SK-N-SH (cell line): Measurements from ENCODE around the gene TCF25. TPM values are rescaled to one million over a fixed set of nuclear protein-coding genes. Genes with fewer than 3 reads are reported as not detected.

Experiments
- CTCF ChIA-PET: fragments of 300-600, 350-600 bp; formaldehyde crosslinking; extraction: SDS; loops from one replicate; lab custom pipeline; 2021; lab: Yijun Ruan, JAX
- POLR2A ChIA-PET: fragments of 350-600 bp; sonication (Branson Sonifier 250); formaldehyde crosslinking; extraction: SDS; loops from one replicate; lab custom pipeline; 2020; ENCODE audit warnings: antibody characterized with exemption, inconsistent platforms; lab: Yijun Ruan, JAX
- DNase-seq: peaks from one replicate; pipeline ENCODE4 v3.0.0; 2012
- H2AFZ ChIP-seq: fragments of 200-600 bp; sonication (generic); 2 replicates; pipeline ENCODE4 v1.8.1; 2016; ENCODE audit warnings: antibody characterized with exemption, mild to moderate bottlenecking, low read depth
- H3F3A ChIP-seq: fragments of 200-600 bp; sonication (generic); replicated peaks from 2 replicates; pipeline ENCODE3; 2016; ENCODE audit warnings: antibody characterized with exemption, mild to moderate bottlenecking; ENCODE audit not compliant: insufficient read depth
- H3K27ac ChIP-seq, 2 experiments: fragments of 200-500 bp in 1 of 2; fragments of 200-600 bp in 1 of 2; sonication (Bioruptor generic) in 1 of 2; sonication (generic), shearing (Covaris generic) in 1 of 2; 2 replicates each; pipeline versions ENCODE4 v1.5.1 to v1.6.1; 2014 to 2016; ENCODE audit warnings: low read depth in 2 of 2, inconsistent platforms in 1 of 2, low read length in 1 of 2, mild to moderate bottlenecking in 1 of 2, mixed read lengths in 1 of 2
- H3K27me3 ChIP-seq: fragments of 200-600 bp; sonication (generic), shearing (Covaris generic); 2 replicates; pipeline ENCODE4 v1.6.1; 2016; ENCODE audit warnings: mixed run types; ENCODE audit not compliant: insufficient read depth
- H3K36me3 ChIP-seq, 2 experiments: fragments of 200-500 bp in 1 of 2; fragments of 200-600 bp in 1 of 2; sonication (Bioruptor generic) in 1 of 2; sonication (generic) in 1 of 2; replicated peaks in 1 of 2; 2 replicates each; pipeline versions ENCODE3 to v1.5.1; 2014 to 2016; ENCODE audit warnings: low read length in 1 of 2, mild to moderate bottlenecking in 1 of 2; ENCODE audit not compliant: insufficient read depth in 2 of 2, control insufficient read depth in 1 of 2
- H3K4me1 ChIP-seq, 2 experiments: fragments of 200-500 bp in 1 of 2; fragments of 200-600 bp in 1 of 2; sonication (Bioruptor generic) in 1 of 2; sonication (generic), shearing (Covaris generic) in 1 of 2; 2 replicates each; pipeline versions ENCODE4 v1.5.1 to v1.6.1; 2014 to 2016; ENCODE audit warnings: low read depth in 1 of 2, low read length in 1 of 2, mixed run types in 1 of 2; ENCODE audit not compliant: insufficient read depth in 2 of 2, control insufficient read depth in 1 of 2
- H3K4me2 ChIP-seq: fragments of 200-600 bp; sonication (generic), shearing (Covaris generic); 2 replicates; pipeline ENCODE4 v1.6.1; 2017; ENCODE audit warnings: mixed run types
- H3K4me3 ChIP-seq, 2 experiments: fragments of 200-500 bp in 1 of 2; fragments of 200-600 bp in 1 of 2; sonication (Bioruptor generic) in 1 of 2; sonication (generic), shearing (Covaris generic) in 1 of 2; 2 replicates each; pipeline versions ENCODE4 v1.5.1 to v1.8.1; 2014 to 2016; ENCODE audit warnings: low read depth in 2 of 2, inconsistent platforms in 1 of 2, low read length in 1 of 2, mild to moderate bottlenecking in 1 of 2, mixed read lengths in 1 of 2, moderate library complexity in 1 of 2
- H3K79me2 ChIP-seq: fragments of 200-600 bp; sonication (generic); 2 replicates; pipeline ENCODE4 v1.8.1; 2017; ENCODE audit warnings: mild to moderate bottlenecking; ENCODE audit not compliant: insufficient read depth
- H3K9ac ChIP-seq: fragments of 200-600 bp; sonication (generic); 2 replicates; pipeline ENCODE4 v1.6.1; 2017; ENCODE audit warnings: mixed run types
- H3K9me2 ChIP-seq: fragments of 200-600 bp; sonication (generic); 2 replicates; pipeline ENCODE4 v1.6.1; 2017; ENCODE audit warnings: mixed run types
- H3K9me3 ChIP-seq: fragments of 200-600 bp; sonication (generic); 2 replicates; pipeline ENCODE4 v1.6.1; 2017; ENCODE audit warnings: mixed run types, mild to moderate bottlenecking, moderate library complexity
- H4K20me1 ChIP-seq: fragments of 200-600 bp; sonication (generic); 2 replicates; pipeline ENCODE4 v1.6.1; 2017; ENCODE audit warnings: mild to moderate bottlenecking, mixed run types; ENCODE audit not compliant: insufficient read depth
- CHD2 ChIP-seq: fragments of 150-350 bp; IDR thresholded peaks from 2 replicates; pipeline ENCODE4 v1.6.1; 2018; ENCODE audit warnings: low read length; ENCODE audit not compliant: partially characterized antibody
- CTCF ChIP-seq: fragments of 200-600 bp; sonication (generic); IDR thresholded peaks from 2 replicates; pipeline ENCODE4 v1.6.1; 2017; ENCODE audit warnings: antibody characterized with exemption, mild to moderate bottlenecking, moderate library complexity
- ELF1 ChIP-seq: IDR thresholded peaks from 2 replicates; pipeline ENCODE4 v1.4.0; 2012
- EP300 ChIP-seq, 2 experiments: IDR thresholded peaks; 2 replicates each; pipeline versions ENCODE4 v1.4.0 to v1.6.1; 2012; ENCODE audit warnings: borderline replicate concordance in 1 of 2, low read depth in 1 of 2, low read length in 1 of 2
- EZH2phosphoT487 ChIP-seq: fragments of 200-600 bp; sonication (generic); IDR thresholded peaks from 2 replicates; pipeline ENCODE4 v1.6.1; 2017; ENCODE audit warnings: low read depth, mixed run types, mild to moderate bottlenecking, antibody characterized with exemption, moderate library complexity, borderline replicate concordance
- FOXJ3 ChIP-seq: sonication (generic); formaldehyde crosslinking; IDR thresholded peaks from 2 replicates; pipeline ENCODE4 v1.5.1; 2020; ENCODE audit warnings: mild to moderate bottlenecking, missing genetic modification reagents
- FOXM1 ChIP-seq: IDR thresholded peaks from 2 replicates; pipeline ENCODE4 v1.4.0; 2012; ENCODE audit warnings: low read depth, mild to moderate bottlenecking
- GABPA ChIP-seq: IDR thresholded peaks from 2 replicates; pipeline ENCODE4 v1.4.0; 2012; ENCODE audit warnings: low read depth, mild to moderate bottlenecking
- GATA2 ChIP-seq: sonication (generic); formaldehyde crosslinking; IDR thresholded peaks from 2 replicates; pipeline ENCODE4 v1.5.0; 2020; ENCODE audit warnings: mild to moderate bottlenecking, missing genetic modification reagents
- IRF3 ChIP-seq: fragments of 150-350 bp; IDR thresholded peaks from 2 replicates; pipeline ENCODE4 v1.6.1; 2016; ENCODE audit warnings: mild to moderate bottlenecking, low read depth, low read length
- JUND ChIP-seq: IDR thresholded peaks from 2 replicates; pipeline ENCODE4 v1.4.0; 2012
- MAX ChIP-seq: IDR thresholded peaks from 2 replicates; pipeline ENCODE4 v1.4.0; 2012; ENCODE audit warnings: low read depth
- MEF2A ChIP-seq: IDR thresholded peaks from 2 replicates; pipeline ENCODE4 v1.4.0; 2012; ENCODE audit warnings: low read depth, borderline replicate concordance
- NRF1 ChIP-seq: IDR thresholded peaks from 2 replicates; pipeline ENCODE4 v1.6.1; 2012; ENCODE audit warnings: low read depth, mild to moderate bottlenecking, low read length
- PBX3 ChIP-seq: IDR thresholded peaks from 2 replicates; pipeline ENCODE4; 2012
- POLR2AphosphoS5 ChIP-seq: IDR thresholded peaks from 2 replicates; pipeline ENCODE4 v1.6.1; 2012; ENCODE audit warnings: low read depth, low read length
- RAD21 ChIP-seq: IDR thresholded peaks from 2 replicates; pipeline ENCODE4 v1.6.1; 2012; ENCODE audit warnings: mild to moderate bottlenecking, low read length
- RCOR1 ChIP-seq: fragments of 150-350 bp; IDR thresholded peaks from 2 replicates; pipeline ENCODE4 v1.6.1; 2017; ENCODE audit warnings: antibody characterized with exemption, low read length
- REST ChIP-seq: IDR thresholded peaks from 2 replicates; pipeline ENCODE4 v1.6.1; 2012; ENCODE audit warnings: mild to moderate bottlenecking, low read depth, low read length, moderate library complexity
- RFX5 ChIP-seq: IDR thresholded peaks from 2 replicates; pipeline ENCODE4 v1.6.1; 2012; ENCODE audit warnings: mild to moderate bottlenecking, improper control_type of control experiment, low read length
- RXRA ChIP-seq: IDR thresholded peaks from 2 replicates; pipeline ENCODE4 v1.4.0; 2012; ENCODE audit warnings: low read depth, mild to moderate bottlenecking, borderline replicate concordance
- SIN3A ChIP-seq: IDR thresholded peaks from 2 replicates; pipeline ENCODE4 v1.6.1; 2012; ENCODE audit warnings: low read depth, mild to moderate bottlenecking, low read length, moderate library complexity, borderline replicate concordance
- TAF1 ChIP-seq: IDR thresholded peaks from 2 replicates; pipeline ENCODE4 v1.6.1; 2012; ENCODE audit warnings: low read depth, mild to moderate bottlenecking, low read length, moderate library complexity, borderline replicate concordance
- TCF12 ChIP-seq: IDR thresholded peaks from 2 replicates; pipeline ENCODE4 v1.4.0; 2012
- TEAD4 ChIP-seq: IDR thresholded peaks from 2 replicates; pipeline ENCODE4 v1.4.0; 2012; ENCODE audit warnings: mild to moderate bottlenecking, borderline replicate concordance; ENCODE audit not compliant: insufficient read depth
- USF2 ChIP-seq: fragments of 150-350 bp; IDR thresholded peaks from 2 replicates; pipeline ENCODE4 v1.6.1; 2017; ENCODE audit warnings: antibody characterized with exemption, low read length, low read depth, borderline replicate concordance
- WGBS: methylation state at CpG from one replicate; pipeline ENCODE4 v1.1.6; 2017; ENCODE audit warnings: low lambda C conversion rate; 5-methylcytosine and 5-hydroxymethylcytosine counted together
- polyA plus RNA-seq, 3 experiments: library from polyadenylated mRNA; depleted of rRNA; stranded (reverse); fragments of >200 nt; gene quantifications; 2 replicates each; pipeline ENCODE4 v1.2.3, GENCODE V29; 2012

The TCF25 gene
- polyA plus RNA-seq, 1 of the 3 experiments (the other 2 are of a cell fraction) = 208 TPM

- H3K36me3 ChIP-seq = peaks cover 2% of the 10 kb centered on the region in 2 experiments
- H3K27ac ChIP-seq = peak overlapping the region; percentile 97 to 100
- H3K4me3 ChIP-seq = peak overlapping the region; percentile 83 to 89
- no peaks in the 10 kb centered on the region for H3K27me3 ChIP-seq
- 1% methylated on average over 15 of the region's 31 CpGs for WGBS
- ChIA-PET CTCF (interaction anchor here (1.3 to 6.1 kb wide), 6 partner anchors 13 to 217 kb away, joined by 3 to 53 read pairs (median 4); partner anchors contain the start of genes DBNDD1 and DEF8), POLR2A (interaction anchor here (0.6 to 3.5 kb wide), 17 partner anchors 12 to 235 kb away, joined by 3 to 24 read pairs (median 5); partner anchors contain the start of genes DBNDD1 and TCF25)
- H4K20me1 ChIP-seq = peaks cover 40% of the 10 kb centered on the region
- H3K4me1 ChIP-seq = peaks cover 12 to 47% of the 10 kb centered on the region in 2 experiments; a peak in 3 of 4 replicates
- peaks cover 46% of the 10 kb centered on the region for H3K79me2 ChIP-seq
- H3K9me2 ChIP-seq = no peaks in the 10 kb centered on the region
- peak overlapping the region; percentile 93 for H3K4me2 ChIP-seq
- peaks cover 37% of the 10 kb centered on the region for H3F3A ChIP-seq
- H3K9me3 ChIP-seq = no peaks in the 10 kb centered on the region
- H3K9ac ChIP-seq = peak overlapping the region; percentile 96
- DNase-seq = peak; percentile 75
- peak overlapping the region; percentile 59; the same call in 1 of the 2 replicates for H2AFZ ChIP-seq
- no peak for TF ChIP-seq EZH2phosphoT487
- no peak for TF ChIP-seq USF2
- TF ChIP-seq NRF1 = no peak
- TF ChIP-seq MAX = peak; percentile 77
- no peak for TF ChIP-seq FOXJ3 (CRISPR knock-in tag)
- TF ChIP-seq CTCF = no peak
- peak; percentile 68; the same call in 1 of the 2 replicates for TF ChIP-seq REST
- no peak for TF ChIP-seq TEAD4
- no peak for TF ChIP-seq GABPA
- no peak for TF ChIP-seq GATA2
- no peak for TF ChIP-seq RAD21
- TF ChIP-seq POLR2AphosphoS5 = peak; percentile 46
- TF ChIP-seq TCF12 = peak; percentile 37; the same call in 1 of the 2 replicates
- 0 out of 2 replicates have a peak, but pooled peaks have one; percentile 22 for TF ChIP-seq FOXM1
- TF ChIP-seq CHD2 = no peak
- peak; percentile 15; the same call in 1 of the 2 replicates for TF ChIP-seq PBX3
- no peak for TF ChIP-seq RFX5
- TF ChIP-seq EP300 (IDR thresholded peaks at IDR 0.05; ENCODE audit: borderline replicate concordance in 1 of 2, low read depth in 1 of 2, low read length in 1 of 2) = no peak
- no peak for TF ChIP-seq ELF1
- peak; percentile 58; the same call in 1 of the 2 replicates for TF ChIP-seq SIN3A
- no peak for TF ChIP-seq IRF3
- TF ChIP-seq MEF2A = no peak
- TF ChIP-seq JUND = peak; percentile 77
- no peak; the same call in none of the 2 replicates for TF ChIP-seq TAF1
- TF ChIP-seq RXRA = no peak
- no peak for TF ChIP-seq RCOR1
These were observed 49.1 kb downstream of the TCF25 start for GRCh38 chr16:89922477-89922883.
